ENCODE results near the gene KLF13.
A peak's percentile ranks its signal among the peaks of the same experiment; 100 is the strongest.

The KLF13 gene

GRCh38 chr15:31300208-31300661 is 26.4 kb upstream of the KLF13 start:
- no peak for DNase-seq (ENCODE audit: low spot score)

- peak; percentile 45 for DNase-seq (ENCODE audit: low spot score)
Observed at GRCh38 chr15:31300981-31301672, 25.5 kb upstream of the KLF13 start.

GRCh38 chr15:31301673-31301990 is 25.0 kb upstream of the KLF13 start:
- no peak for DNase-seq (ENCODE audit: low spot score)

GRCh38 chr15:31302029-31302657 is 24.5 kb upstream of the KLF13 start:
- no peak for DNase-seq (ENCODE audit: low spot score)

GRCh38 chr15:31302778-31303725 is 23.6 kb upstream of the KLF13 start:
- peak; percentile 90 for DNase-seq (ENCODE audit: low spot score)

- DNase-seq (ENCODE audit: low spot score): peak; percentile 49
Observed at GRCh38 chr15:31303726-31304648, 22.6 kb upstream of the KLF13 start.

GRCh38 chr15:31304751-31305365 is 21.8 kb upstream of the KLF13 start:
- DNase-seq (ENCODE audit: low spot score): peak; percentile 63

- no peak for DNase-seq (ENCODE audit: low spot score)
Observed at GRCh38 chr15:31305375-31305774, 21.3 kb upstream of the KLF13 start.

- peak; percentile 51 for DNase-seq (ENCODE audit: low spot score)
Observed at GRCh38 chr15:31305796-31306425, 20.7 kb upstream of the KLF13 start.

- DNase-seq (ENCODE audit: low spot score): no peak
Observed at GRCh38 chr15:31306426-31307269, 20.0 kb upstream of the KLF13 start.

- DNase-seq (ENCODE audit: low spot score): no peak
Observed at GRCh38 chr15:31307270-31308184, 19.1 kb upstream of the KLF13 start.

GRCh38 chr15:31308185-31308639 is 18.4 kb upstream of the KLF13 start:
- peak; percentile 59 for DNase-seq (ENCODE audit: low spot score)

- DNase-seq (ENCODE audit: low spot score): no peak
Observed at GRCh38 chr15:31309893-31310606, 16.6 kb upstream of the KLF13 start.

GRCh38 chr15:31311735-31312619 is 14.7 kb upstream of the KLF13 start:
- no peak for DNase-seq (ENCODE audit: low spot score)

- no peak for DNase-seq (ENCODE audit: low spot score)
Observed at GRCh38 chr15:31313223-31313622, 13.4 kb upstream of the KLF13 start.

GRCh38 chr15:31314380-31314779 is 12.3 kb upstream of the KLF13 start:
- no peak for DNase-seq (ENCODE audit: low spot score)

Data from hematopoietic multipotent progenitor cell treated with erythropoietin and hydrocortisone succinate and interleukin-3 and kit ligand, for 15 days (in vitro differentiated cells).